ENCODE measurements around the gene OBSCN.

The OBSCN gene

DNA sequence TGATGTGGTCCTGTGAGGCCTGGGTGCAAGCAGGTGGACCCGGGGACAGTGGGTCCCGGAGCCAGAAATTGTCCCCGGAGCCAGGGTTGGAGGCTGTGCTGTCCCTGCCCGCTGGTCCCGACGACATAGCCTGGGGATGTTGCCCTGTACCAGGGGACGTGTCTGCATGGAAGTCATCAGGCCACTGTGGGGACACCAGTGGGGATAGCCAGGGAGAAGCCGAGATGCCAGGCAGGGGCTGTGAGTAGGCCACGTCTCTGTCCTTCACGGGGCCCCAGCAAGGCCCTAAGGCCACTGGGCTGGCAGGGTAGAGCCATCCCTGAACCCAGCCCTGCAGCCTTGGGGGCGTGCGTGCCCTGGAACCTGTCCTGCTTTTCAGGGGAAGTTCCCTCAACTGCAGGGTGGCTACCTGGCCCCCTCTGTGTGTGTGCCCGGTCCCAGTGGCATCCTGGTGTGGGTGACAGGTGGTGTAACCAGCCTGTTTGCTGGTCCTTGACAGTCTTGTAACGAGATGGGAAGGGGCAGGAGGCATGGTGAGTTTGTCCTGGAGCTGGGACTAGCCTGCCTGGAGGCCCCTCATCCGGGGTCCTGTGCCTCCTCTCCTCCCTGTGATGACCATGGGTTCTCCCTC is 73.2 kb downstream of the OBSCN start:
- DNase-seq: no peak

DNA sequence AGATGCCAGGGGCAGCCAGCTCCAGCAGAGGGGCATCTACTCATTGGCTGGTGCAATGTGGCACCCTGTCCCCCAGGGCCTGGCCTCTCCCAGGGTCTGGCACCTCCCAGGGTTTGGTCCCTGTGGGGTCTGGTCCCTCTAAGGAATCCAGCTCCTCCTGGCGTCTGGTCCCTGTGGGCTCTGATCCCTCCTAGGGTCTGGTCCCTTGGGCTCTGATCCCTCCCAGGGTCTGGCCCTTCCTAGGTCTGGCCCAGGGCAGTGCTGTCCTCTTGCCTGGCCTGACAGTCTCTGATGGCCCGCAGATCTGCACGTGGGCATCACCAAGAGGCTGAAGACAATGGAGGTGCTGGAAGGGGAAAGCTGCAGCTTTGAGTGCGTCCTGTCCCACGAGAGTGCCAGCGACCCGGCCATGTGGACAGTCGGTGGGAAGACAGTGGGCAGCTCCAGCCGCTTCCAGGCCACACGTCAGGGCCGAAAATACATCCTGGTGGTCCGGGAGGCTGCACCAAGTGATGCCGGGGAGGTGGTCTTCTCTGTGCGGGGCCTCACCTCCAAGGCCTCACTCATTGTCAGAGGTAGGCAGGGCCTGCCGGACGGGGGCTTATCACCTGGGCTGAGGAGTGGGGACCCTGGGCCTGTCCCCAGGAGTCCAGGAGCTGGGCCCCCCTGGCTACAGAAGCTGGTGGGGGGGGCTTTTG is 73.9 kb downstream of the OBSCN start:
- no peak for DNase-seq

DNA sequence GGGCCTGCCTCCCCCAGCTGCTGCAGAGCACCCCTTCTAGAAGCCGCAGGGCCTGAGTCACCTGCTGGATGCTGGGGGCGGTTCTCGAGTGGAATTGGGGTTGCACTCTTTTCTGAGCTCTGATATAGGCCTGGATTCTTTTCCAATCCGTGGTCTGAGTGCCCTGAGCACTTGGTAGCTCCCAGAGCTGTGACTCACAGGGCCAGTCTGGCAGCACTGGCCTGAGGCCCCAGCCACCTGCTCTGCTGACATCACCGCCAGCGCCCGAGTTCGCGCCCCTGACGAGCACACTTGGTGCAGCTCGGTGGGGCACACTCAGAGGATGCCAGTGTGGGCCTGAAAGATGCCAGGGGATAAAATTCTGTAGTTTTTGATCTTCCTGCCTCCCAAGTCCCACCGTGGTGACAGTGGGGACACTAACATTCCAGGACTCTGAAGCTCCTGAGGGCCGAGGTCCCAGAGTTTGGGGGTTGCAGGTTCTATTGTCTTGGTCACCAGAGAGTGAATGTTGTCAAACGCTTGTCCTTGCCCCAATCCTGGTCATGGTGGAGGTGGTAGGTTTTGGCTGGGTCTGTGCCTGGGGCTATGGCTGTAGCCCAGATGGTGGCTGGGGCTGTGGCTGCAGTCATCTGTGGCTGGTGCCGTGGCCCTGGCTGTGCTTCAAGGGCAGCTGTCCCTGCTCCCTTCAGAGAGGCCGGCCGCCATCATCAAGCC is 74.6 kb downstream of the OBSCN start:
- DNase-seq: no peak

- DNase-seq: no peak
Observed at GRCh38 chr1:228283043-228283371, 75.2 kb downstream of the OBSCN start.

DNA sequence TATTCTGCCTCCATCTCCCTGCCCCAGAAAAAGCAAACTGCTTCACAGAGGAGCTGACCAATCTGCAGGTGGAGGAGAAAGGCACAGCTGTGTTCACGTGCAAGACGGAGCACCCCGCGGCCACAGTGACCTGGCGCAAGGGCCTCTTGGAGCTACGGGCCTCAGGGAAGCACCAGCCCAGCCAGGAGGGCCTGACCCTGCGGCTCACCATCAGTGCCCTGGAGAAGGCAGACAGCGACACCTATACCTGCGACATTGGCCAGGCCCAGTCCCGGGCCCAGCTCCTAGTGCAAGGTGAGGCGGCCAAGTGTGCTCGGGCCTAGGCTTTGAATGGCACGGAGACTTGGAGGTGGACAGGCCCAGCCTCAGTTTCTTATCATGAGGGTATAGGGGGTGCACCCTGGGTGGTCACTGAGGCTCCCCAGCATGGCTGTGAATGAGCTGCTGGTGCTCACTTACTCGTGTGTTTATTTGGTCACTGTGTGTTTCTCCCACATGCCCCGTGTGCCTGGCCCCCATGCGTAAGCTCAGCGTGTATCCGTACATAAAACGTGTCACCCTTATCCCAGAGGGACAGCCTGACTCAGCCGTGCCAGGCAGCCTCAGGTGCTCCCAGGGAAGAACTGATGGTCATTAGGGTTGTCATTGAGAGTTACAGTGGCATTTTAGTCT is 75.8 kb downstream of the OBSCN start:
- DNase-seq: no peak

DNA sequence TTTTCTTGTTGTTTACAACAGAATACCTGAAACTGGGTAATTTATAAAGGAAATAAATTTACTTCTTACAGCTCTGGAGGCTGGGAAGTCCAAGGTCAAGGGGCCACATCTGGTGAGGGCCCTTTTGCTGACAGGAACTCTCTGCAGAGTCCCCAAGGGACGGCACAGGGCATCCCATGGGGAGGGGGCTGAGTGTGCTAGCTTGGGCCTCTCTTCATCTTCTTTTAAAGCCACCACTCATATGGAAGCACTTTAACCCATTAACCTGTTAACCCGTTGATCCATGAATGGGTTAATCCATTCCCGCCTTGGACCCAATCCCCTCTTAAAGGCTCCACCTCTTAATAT is 76.3 kb downstream of the OBSCN start:
- no peak for DNase-seq

DNA sequence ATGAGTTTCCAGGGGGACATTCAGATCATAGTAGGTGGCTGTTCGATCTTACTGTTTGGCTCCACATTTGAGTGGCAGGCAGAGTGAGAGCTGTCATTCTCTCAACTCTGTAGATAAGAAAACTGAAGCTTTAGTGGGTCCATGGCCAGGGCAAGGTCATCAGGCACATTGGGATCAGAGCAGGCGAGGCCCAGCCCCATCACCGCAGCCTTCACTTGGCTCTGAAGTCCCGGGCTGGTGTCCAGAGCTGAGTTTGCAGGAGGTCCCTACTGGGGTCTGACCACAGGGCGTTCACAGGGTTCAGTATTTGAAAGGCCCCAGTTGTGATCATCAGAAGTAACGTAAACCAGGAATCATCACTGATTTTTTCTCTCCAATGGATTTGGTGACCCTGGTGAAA is 76.7 kb downstream of the OBSCN start:
- no peak for DNase-seq

GRCh38 chr1:228285661-228286504 is 78.0 kb downstream of the OBSCN start:
- DNase-seq: no peak

- DNase-seq: no peak
Observed at GRCh38 chr1:228286505-228287417, 78.9 kb downstream of the OBSCN start.

- DNase-seq: no peak
Observed at GRCh38 chr1:228287541-228288425, 79.9 kb downstream of the OBSCN start.

GRCh38 chr1:228288536-228289238 is 80.8 kb downstream of the OBSCN start:
- DNase-seq: no peak

DNA sequence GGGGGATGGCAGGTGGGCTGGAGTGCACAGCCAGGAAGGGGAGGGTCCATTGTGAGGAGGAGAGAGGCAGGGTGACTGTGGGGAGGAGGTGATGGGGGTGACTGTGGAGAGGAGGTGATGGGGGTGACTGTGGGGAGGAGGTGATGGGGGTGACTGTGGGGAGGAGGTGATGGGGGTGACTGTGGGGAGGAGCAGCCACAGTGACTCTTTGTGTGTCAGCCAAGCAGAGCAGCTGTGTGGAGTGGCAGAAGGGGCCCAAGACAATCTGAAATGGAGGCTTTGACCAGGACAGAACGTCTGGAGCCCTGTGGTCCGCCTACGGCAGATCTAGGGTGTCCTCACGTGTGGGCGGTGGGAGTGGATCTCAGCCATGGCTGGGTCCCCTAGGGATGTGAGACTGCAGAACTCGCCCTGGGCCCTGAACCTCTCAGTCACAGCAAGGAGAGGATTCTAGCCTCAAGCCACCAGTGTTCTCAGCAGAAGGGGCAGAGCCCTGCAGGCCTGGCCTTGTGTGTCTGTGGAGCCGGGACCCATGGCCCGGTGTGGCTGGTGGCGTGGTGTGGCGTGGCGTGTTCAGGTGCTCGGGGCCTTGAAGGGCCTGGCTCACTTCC is 81.5 kb downstream of the OBSCN start:
- no peak for DNase-seq

GRCh38 chr1:228289996-228290881 is 82.4 kb downstream of the OBSCN start:
- DNase-seq: no peak

DNA sequence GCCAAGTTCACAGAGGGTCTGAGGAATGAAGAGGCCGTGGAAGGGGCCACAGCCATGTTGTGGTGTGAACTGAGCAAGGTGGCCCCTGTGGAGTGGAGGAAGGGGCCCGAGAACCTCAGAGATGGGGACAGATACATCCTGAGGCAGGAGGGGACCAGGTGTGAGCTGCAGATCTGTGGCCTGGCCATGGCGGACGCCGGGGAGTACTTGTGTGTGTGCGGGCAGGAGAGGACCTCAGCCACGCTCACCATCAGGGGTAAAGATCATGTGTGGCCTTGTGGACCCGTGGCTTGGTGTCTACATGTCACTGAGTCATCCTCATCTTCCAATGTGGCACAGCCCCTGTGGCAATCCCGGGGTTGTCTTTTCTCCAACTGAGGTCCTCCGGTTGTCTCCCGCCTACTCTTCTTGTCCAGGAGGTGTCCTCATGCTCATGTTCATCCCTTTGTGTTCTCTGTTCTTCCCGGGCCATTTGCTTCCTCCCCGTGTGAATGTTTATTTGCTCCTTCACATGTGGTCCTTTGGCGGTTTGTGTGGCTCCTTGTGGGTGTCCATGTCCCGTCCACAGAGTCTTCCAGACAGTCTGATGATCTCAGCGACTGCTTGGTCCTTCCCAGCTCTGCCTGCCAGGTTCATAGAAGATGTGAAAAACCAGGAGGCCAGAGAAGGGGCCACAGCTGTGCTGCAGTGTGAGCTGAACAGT is 84.2 kb downstream of the OBSCN start:
- DNase-seq: no peak

DNA sequence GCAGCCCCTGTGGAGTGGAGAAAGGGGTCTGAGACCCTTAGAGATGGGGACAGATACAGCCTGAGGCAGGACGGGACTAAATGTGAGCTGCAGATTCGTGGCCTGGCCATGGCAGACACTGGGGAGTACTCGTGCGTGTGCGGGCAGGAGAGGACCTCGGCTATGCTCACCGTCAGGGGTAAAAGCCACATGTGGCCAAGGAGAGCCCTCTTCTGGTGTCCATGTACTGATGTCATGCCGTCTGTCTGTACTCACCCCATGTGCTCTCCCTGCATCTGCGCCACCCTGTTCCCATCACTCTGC is 84.7 kb downstream of the OBSCN start:
- no peak for DNase-seq

- DNase-seq: no peak
Observed at GRCh38 chr1:228293393-228293792, 85.5 kb downstream of the OBSCN start.

DNA sequence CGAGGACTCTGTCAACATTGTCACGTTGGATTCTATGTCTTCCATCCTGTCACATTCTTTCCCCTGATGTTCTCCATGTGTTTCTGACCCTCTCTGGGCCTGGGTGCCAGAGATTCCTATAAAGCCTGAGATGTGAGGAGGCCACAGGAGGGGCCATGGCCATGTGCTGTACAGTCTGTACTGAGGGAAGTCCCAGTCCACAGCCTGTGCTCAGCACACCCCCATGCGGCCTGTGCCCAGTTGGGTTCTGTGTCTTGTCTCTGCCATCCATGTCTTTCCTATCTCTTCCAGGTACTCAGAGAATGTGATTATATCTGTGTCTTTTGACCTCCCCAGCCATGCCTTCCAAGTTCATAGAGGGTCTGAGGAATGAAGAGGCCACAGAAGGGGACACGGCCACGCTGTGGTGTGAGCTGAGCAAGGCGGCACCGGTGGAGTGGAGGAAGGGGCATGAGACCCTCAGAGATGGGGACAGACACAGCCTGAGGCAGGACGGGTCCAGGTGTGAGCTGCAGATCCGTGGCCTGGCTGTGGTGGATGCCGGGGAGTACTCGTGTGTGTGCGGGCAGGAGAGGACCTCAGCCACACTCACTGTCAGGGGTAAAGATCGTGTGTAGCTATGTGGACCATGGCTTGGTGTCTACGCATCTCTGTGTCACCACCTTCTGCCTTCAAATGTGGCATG is 86.1 kb downstream of the OBSCN start:
- DNase-seq: no peak

DNA sequence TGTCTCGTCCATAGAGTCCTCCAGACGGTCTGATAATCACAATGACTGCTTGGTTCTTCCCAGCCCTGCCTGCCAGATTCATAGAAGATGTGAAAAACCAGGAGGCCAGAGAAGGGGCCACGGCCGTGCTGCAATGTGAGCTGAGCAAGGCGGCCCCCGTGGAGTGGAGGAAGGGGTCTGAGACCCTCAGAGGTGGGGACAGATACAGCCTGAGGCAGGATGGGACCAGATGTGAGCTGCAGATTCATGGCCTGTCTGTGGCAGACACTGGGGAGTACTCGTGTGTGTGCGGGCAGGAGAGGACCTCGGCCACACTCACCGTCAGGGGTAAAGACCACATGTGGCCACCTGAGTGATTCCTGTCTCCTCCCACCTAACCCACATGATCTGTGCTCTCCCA is 86.9 kb downstream of the OBSCN start:
- no peak for DNase-seq

Measured in activated CD4-positive, alpha-beta T cell treated with anti-CD3 and anti-CD28 coated beads, Interleukin-2, amount 50 U/mL, for 1 hour (primary cell).